Neural cell (in vitro differentiated cells): ENCODE measurements around the gene RETREG1. TPM values are rescaled to one million over a fixed set of nuclear protein-coding genes. Genes with fewer than 3 reads are reported as not detected.

Experiments used
- H2AFZ ChIP-seq: fragments of 200-600, 300-800 bp; sonication (generic), shearing (Covaris generic); 2 replicates; pipeline ENCODE4 v1.6.0; 2014; ENCODE audit warnings: low read depth, mild to moderate bottlenecking, antibody characterized with exemption, low read length, moderate library complexity
- H3F3A ChIP-seq: fragments of 200-600 bp; shearing (Covaris generic); 2 replicates; pipeline ENCODE4 v1.6.1; 2016; ENCODE audit warnings: mild to moderate bottlenecking, moderate library complexity, mixed read lengths, antibody characterized with exemption, low read length; ENCODE audit not compliant: insufficient read depth, poor library complexity, severe bottlenecking
- H3K27ac ChIP-seq: fragments of 200-600, 300-800 bp; sonication (generic), shearing (Covaris generic); 2 replicates; pipeline ENCODE4 v1.5.1; 2014; ENCODE audit warnings: mild to moderate bottlenecking, low read length, moderate library complexity
- H3K27me3 ChIP-seq: fragments of 300-800, 200-600 bp; sonication (generic), shearing (Covaris generic); 2 replicates; pipeline ENCODE4 v1.6.0; 2014; ENCODE audit warnings: mild to moderate bottlenecking, low read depth, low read length, moderate library complexity; ENCODE audit not compliant: insufficient read depth
- H3K36me3 ChIP-seq: fragments of 300-800, 200-600 bp; sonication (generic), shearing (Covaris generic); 2 replicates; pipeline ENCODE4 v1.5.1; 2014; ENCODE audit warnings: mild to moderate bottlenecking, antibody characterized with exemption, low read length, moderate library complexity; ENCODE audit not compliant: insufficient read depth
- H3K4me2 ChIP-seq: fragments of 300-800, 200-600 bp; sonication (generic), shearing (Covaris generic); 2 replicates; pipeline ENCODE4 v1.6.0; 2014; ENCODE audit warnings: mild to moderate bottlenecking, low read length
- H3K4me3 ChIP-seq: fragments of 300-800, 200-600 bp; sonication (generic), shearing (Covaris generic); 2 replicates; pipeline ENCODE4 v1.5.1; 2014; ENCODE audit warnings: mild to moderate bottlenecking, low read length, moderate library complexity
- H3K79me2 ChIP-seq: fragments of 200-600 bp; shearing (Covaris generic); replicated peaks from 2 replicates; pipeline ENCODE4 v1.6.0; 2014; ENCODE audit warnings: mild to moderate bottlenecking, low read length, moderate library complexity; ENCODE audit not compliant: insufficient read depth
- H3K9ac ChIP-seq: fragments of 300-800, 200-600 bp; sonication (generic), shearing (Covaris generic); 2 replicates; pipeline ENCODE4 v1.6.1; 2016; ENCODE audit warnings: mild to moderate bottlenecking, low read length, mixed read lengths
- H3K9me2 ChIP-seq: fragments of 200-600 bp; shearing (Covaris generic); 2 replicates; pipeline ENCODE4 v1.6.1; 2016; ENCODE audit warnings: mild to moderate bottlenecking, low read length, mixed read lengths; ENCODE audit not compliant: insufficient read depth
- H3K9me3 ChIP-seq: fragments of 200-600, 300-800 bp; sonication (generic), shearing (Covaris generic); 2 replicates; pipeline ENCODE4 v1.6.1; 2016; ENCODE audit warnings: mild to moderate bottlenecking, mixed run types, low read length, moderate library complexity, mixed read lengths
- H4K20me1 ChIP-seq: fragments of 200-600 bp; shearing (Covaris generic); 2 replicates; pipeline ENCODE4 v1.6.1; 2016; ENCODE audit warnings: mild to moderate bottlenecking, mixed run types; ENCODE audit not compliant: insufficient read depth
- EP300 ChIP-seq: fragments of 450-650 bp; conservative IDR thresholded peaks from 2 replicates; pipeline ENCODE4 v1.6.1; 2014; ENCODE audit warnings: antibody characterized with exemption, mild to moderate bottlenecking, moderate library complexity; ENCODE audit not compliant: poor library complexity, severe bottlenecking
- EZH2 ChIP-seq: fragments of 200-600, 300-800 bp; shearing (Covaris generic), sonication (generic); IDR thresholded peaks from 2 replicates; pipeline ENCODE4 v1.6.1; 2014; ENCODE audit warnings: antibody characterized with exemption, low read length, borderline replicate concordance, mild to moderate bottlenecking; ENCODE audit not compliant: insufficient read depth, poor library complexity, severe bottlenecking
- MXI1 ChIP-seq: fragments of 450-650 bp; conservative IDR thresholded peaks from 2 replicates; pipeline ENCODE4 v1.6.1; 2014; ENCODE audit warnings: antibody characterized with exemption, mild to moderate bottlenecking; ENCODE audit not compliant: poor library complexity, severe bottlenecking
- POLR2AphosphoS5 ChIP-seq: IDR thresholded peaks from 2 replicates; pipeline ENCODE4 v1.6.1; 2012
- RAD21 ChIP-seq: fragments of 450-650 bp; conservative IDR thresholded peaks from 2 replicates; pipeline ENCODE4 v1.6.1; 2014; ENCODE audit warnings: antibody characterized with exemption, mild to moderate bottlenecking, moderate library complexity
- SMC3 ChIP-seq: fragments of 450-650 bp; conservative IDR thresholded peaks from 2 replicates; pipeline ENCODE4 v1.6.1; 2014; ENCODE audit warnings: antibody characterized with exemption, mild to moderate bottlenecking, moderate library complexity; ENCODE audit not compliant: poor library complexity
- TAF1 ChIP-seq: IDR thresholded peaks from 2 replicates; pipeline ENCODE4 v1.6.1; 2012; ENCODE audit warnings: low read depth
- polyA plus RNA-seq: library from polyadenylated mRNA; depleted of rRNA; stranded (reverse); fragments of >200 nt; gene quantifications from 2 replicates; pipeline ENCODE4 v1.2.3, GENCODE V29; 2014
- TF ChIP-seq, protein P1 (sequence below): IDR thresholded peaks from 2 replicates; pipeline ENCODE4 v1.6.1; 2012; ENCODE audit warnings: borderline replicate concordance
- TF ChIP-seq, protein P2 (sequence below): fragments of 450-650 bp; IDR thresholded peaks from 2 replicates; pipeline ENCODE4 v1.5.1; 2014; ENCODE audit warnings: antibody characterized with exemption, mild to moderate bottlenecking, moderate library complexity; ENCODE audit not compliant: poor library complexity, severe bottlenecking

The RETREG1 gene
- polyA plus RNA-seq, 1 donor from 2014 or later, result 25.4 TPM

DNA sequence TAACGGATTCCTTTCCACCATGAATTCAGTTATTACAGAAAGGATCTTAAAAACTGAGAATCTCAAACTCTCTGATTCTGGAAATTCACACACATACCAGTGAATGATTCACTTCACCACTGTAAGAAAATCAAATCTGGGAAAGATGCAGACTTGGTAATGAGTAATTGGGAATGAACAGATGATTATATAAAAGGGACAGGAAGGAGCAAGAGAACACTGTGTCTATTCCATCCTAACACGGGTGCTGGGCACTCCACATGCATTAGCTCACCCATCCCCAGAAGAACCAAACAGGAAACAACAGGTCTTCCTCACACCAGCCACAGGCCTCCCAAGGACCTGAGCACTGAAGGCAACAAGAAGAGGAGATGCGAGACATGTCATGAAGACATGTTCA lies 76.4 kb downstream of the RETREG1 start:
- Histone ChIP-seq H3K4me2 (no peak overlapping the region), H3K4me3 (no peak overlapping the region), H2AFZ (no peak overlapping the region), H3K9me3 (no peaks in the 10 kb centered on the region), H3K79me2 (no peaks in the 10 kb centered on the region), H3F3A (no peaks in the 10 kb centered on the region), H3K9me2 (no peaks in the 10 kb centered on the region), H3K36me3 (no peaks in the 10 kb centered on the region), H4K20me1 (no peaks in the 10 kb centered on the region), H3K27ac (no peak overlapping the region), H3K9ac (no peak overlapping the region), H3K27me3 (no peaks in the 10 kb centered on the region)
- no peak for TF ChIP-seq EP300
- TF ChIP-seq RAD21, result no peak
- no peak for TF ChIP-seq MXI1
- TF ChIP-seq TAF1, result no peak
- TF ChIP-seq, protein P1, sequence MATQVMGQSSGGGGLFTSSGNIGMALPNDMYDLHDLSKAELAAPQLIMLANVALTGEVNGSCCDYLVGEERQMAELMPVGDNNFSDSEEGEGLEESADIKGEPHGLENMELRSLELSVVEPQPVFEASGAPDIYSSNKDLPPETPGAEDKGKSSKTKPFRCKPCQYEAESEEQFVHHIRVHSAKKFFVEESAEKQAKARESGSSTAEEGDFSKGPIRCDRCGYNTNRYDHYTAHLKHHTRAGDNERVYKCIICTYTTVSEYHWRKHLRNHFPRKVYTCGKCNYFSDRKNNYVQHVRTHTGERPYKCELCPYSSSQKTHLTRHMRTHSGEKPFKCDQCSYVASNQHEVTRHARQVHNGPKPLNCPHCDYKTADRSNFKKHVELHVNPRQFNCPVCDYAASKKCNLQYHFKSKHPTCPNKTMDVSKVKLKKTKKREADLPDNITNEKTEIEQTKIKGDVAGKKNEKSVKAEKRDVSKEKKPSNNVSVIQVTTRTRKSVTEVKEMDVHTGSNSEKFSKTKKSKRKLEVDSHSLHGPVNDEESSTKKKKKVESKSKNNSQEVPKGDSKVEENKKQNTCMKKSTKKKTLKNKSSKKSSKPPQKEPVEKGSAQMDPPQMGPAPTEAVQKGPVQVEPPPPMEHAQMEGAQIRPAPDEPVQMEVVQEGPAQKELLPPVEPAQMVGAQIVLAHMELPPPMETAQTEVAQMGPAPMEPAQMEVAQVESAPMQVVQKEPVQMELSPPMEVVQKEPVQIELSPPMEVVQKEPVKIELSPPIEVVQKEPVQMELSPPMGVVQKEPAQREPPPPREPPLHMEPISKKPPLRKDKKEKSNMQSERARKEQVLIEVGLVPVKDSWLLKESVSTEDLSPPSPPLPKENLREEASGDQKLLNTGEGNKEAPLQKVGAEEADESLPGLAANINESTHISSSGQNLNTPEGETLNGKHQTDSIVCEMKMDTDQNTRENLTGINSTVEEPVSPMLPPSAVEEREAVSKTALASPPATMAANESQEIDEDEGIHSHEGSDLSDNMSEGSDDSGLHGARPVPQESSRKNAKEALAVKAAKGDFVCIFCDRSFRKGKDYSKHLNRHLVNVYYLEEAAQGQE, result no peak
- TF ChIP-seq POLR2AphosphoS5, result no peak
- TF ChIP-seq EZH2, result no peak
- no peak for TF ChIP-seq SMC3
- TF ChIP-seq, protein P2, sequence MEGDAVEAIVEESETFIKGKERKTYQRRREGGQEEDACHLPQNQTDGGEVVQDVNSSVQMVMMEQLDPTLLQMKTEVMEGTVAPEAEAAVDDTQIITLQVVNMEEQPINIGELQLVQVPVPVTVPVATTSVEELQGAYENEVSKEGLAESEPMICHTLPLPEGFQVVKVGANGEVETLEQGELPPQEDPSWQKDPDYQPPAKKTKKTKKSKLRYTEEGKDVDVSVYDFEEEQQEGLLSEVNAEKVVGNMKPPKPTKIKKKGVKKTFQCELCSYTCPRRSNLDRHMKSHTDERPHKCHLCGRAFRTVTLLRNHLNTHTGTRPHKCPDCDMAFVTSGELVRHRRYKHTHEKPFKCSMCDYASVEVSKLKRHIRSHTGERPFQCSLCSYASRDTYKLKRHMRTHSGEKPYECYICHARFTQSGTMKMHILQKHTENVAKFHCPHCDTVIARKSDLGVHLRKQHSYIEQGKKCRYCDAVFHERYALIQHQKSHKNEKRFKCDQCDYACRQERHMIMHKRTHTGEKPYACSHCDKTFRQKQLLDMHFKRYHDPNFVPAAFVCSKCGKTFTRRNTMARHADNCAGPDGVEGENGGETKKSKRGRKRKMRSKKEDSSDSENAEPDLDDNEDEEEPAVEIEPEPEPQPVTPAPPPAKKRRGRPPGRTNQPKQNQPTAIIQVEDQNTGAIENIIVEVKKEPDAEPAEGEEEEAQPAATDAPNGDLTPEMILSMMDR, result no peak

DNA sequence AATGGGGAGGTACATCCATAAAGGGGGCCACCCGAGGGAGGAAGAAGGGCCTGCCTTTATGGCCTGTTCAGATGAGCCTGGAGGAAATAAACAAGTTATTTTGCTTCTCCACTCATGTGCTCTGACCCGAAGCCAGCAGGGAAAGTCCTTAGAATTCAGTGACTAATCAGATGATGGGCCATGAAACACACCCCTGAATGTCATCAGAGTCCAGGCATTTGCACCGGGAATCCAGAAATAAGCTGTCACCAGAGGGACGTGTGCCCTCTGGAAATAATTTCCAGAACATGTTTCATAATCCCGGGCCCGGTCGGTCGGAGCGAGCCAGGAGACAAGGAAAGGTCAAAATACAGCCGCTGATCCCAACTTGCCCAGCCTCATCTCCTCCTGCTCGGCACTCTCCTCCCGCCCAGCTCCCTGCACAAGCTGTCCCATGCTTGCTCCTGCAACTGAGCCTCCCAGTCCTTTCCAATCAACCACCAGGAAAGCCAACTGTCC lies 77.6 kb downstream of the RETREG1 start:
- H3K4me3 ChIP-seq, result no peak overlapping the region

More for the DNA sequence above, 77.6 kb downstream of the RETREG1 start:
- no peak overlapping the region for H2AFZ ChIP-seq
- H3K4me2 ChIP-seq, result no peak overlapping the region
- H3K79me2 ChIP-seq, result no peaks in the 10 kb centered on the region
- no peak overlapping the region for H3K9ac ChIP-seq
- H3F3A ChIP-seq, result no peaks in the 10 kb centered on the region
- TF ChIP-seq, protein P2, result no peak
- TF ChIP-seq MXI1 (no peak), POLR2AphosphoS5 (no peak), EZH2 (no peak), EP300 (no peak), SMC3 (no peak), TAF1 (no peak), RAD21 (no peak)
- TF ChIP-seq, protein P1, result no peak
- H3K9me3 ChIP-seq, result no peaks in the 10 kb centered on the region
- H3K36me3 ChIP-seq, result no peaks in the 10 kb centered on the region
- no peaks in the 10 kb centered on the region for H4K20me1 ChIP-seq
- no peaks in the 10 kb centered on the region for H3K9me2 ChIP-seq
- no peaks in the 10 kb centered on the region for H3K27me3 ChIP-seq
- H3K27ac ChIP-seq, result no peak overlapping the region
